GM23338 (cell line): Measurements from ENCODE around the gene CALCOCO1. TPM values are rescaled to one million over a fixed set of nuclear protein-coding genes. Genes with fewer than 3 reads are reported as not detected.
A peak's percentile ranks its signal among the peaks of the same experiment; 100 is the strongest.

Experiments
- ATAC-seq: fragments of 200-7000 bp; cut with Tn5 transposase; 3 replicates; pipeline ENCODE4 v1.9.1; 2020
- DNase-seq: peaks from one replicate; pipeline ENCODE4 v3.0.0-alpha.2; 2015; ENCODE audit warnings: low spot score
- H2AFZ ChIP-seq: fragments of 200-600 bp; sonication (generic); 2 replicates; pipeline ENCODE4 v1.8.0; 2016; ENCODE audit warnings: antibody characterized with exemption, mild to moderate bottlenecking, moderate library complexity
- H3F3A ChIP-seq: fragments of 200-600 bp; sonication (generic); replicated peaks from 2 replicates; pipeline ENCODE4 v1.8.0; 2017; ENCODE audit warnings: antibody characterized with exemption, mixed run types, low read depth
- H3K27ac ChIP-seq: fragments of 200-600 bp; sonication (generic); 2 replicates; pipeline ENCODE4 v1.6.1; 2016; ENCODE audit warnings: low read depth
- H3K27me3 ChIP-seq: fragments of 200-600 bp; sonication (generic); 2 replicates; pipeline ENCODE4 v1.8.0; 2016; ENCODE audit warnings: mild to moderate bottlenecking, mixed run types, moderate library complexity; ENCODE audit not compliant: insufficient read depth
- H3K36me3 ChIP-seq: fragments of 200-600 bp; sonication (generic); 2 replicates; pipeline ENCODE4 v1.8.0; 2016; ENCODE audit warnings: mild to moderate bottlenecking; ENCODE audit not compliant: insufficient read depth
- H3K4me1 ChIP-seq: fragments of 200-600 bp; sonication (generic); 2 replicates; pipeline ENCODE4 v1.8.0; 2016; ENCODE audit warnings: mild to moderate bottlenecking, moderate library complexity; ENCODE audit not compliant: insufficient read depth
- H3K4me2 ChIP-seq: fragments of 200-600 bp; sonication (generic); 2 replicates; pipeline ENCODE4 v1.7.1; 2017; ENCODE audit warnings: mixed run types
- H3K4me3 ChIP-seq: fragments of 200-600 bp; sonication (generic); 2 replicates; pipeline ENCODE4 v1.6.1; 2016; ENCODE audit warnings: mixed run types
- H3K79me2 ChIP-seq: fragments of 200-600 bp; sonication (generic); replicated peaks from 2 replicates; pipeline ENCODE4 v1.8.0; 2017; ENCODE audit warnings: mild to moderate bottlenecking; ENCODE audit not compliant: insufficient read depth
- H3K9me2 ChIP-seq: fragments of 200-600 bp; sonication (generic); 2 replicates; pipeline ENCODE4 v1.8.0; 2017; ENCODE audit not compliant: insufficient read depth
- H4K20me1 ChIP-seq: fragments of 200-600 bp; sonication (generic); replicated peaks from 2 replicates; pipeline ENCODE4 v1.8.0; 2017; ENCODE audit warnings: mild to moderate bottlenecking; ENCODE audit not compliant: insufficient read depth
- H3K27ac Mint-ChIP-seq: 2 replicates; pipeline ENCODE4 v1.8.0; 2020; ENCODE audit warnings: inconsistent platforms, mild to moderate bottlenecking, moderate library complexity, mixed read lengths
- H3K27me3 Mint-ChIP-seq: 3 replicates; pipeline ENCODE4 v1.8.0; 2022; ENCODE audit warnings: low read depth, mild to moderate bottlenecking, moderate library complexity, mixed read lengths, inconsistent platforms; ENCODE audit not compliant: insufficient read depth, poor library complexity
- H3K36me3 Mint-ChIP-seq: 3 replicates; pipeline ENCODE4 v1.8.0; 2021; ENCODE audit warnings: low read depth, mild to moderate bottlenecking, inconsistent platforms, moderate library complexity, mixed read lengths
- H3K4me1 Mint-ChIP-seq: 3 replicates; pipeline ENCODE4 v1.8.0; 2020; ENCODE audit warnings: mild to moderate bottlenecking, inconsistent platforms, mixed read lengths
- H3K4me3 Mint-ChIP-seq: 3 replicates; pipeline ENCODE4 v1.8.0; 2021; ENCODE audit warnings: moderate library complexity, mild to moderate bottlenecking, inconsistent platforms, mixed read lengths
- H3K9me3 Mint-ChIP-seq: 3 replicates; pipeline ENCODE4 v1.8.0; 2020; ENCODE audit warnings: moderate library complexity, mild to moderate bottlenecking, inconsistent platforms, mixed read lengths
- CREB1 ChIP-seq: fragments of 250-450 bp; sonication (Bioruptor Pico); IDR thresholded peaks from 2 replicates; pipeline ENCODE4 v1.5.0; 2020; ENCODE audit warnings: low read depth, mild to moderate bottlenecking, moderate library complexity
- CTCF ChIP-seq, 2 experiments: fragments of 200-600 bp in 1 of 2; sonication (generic) in 1 of 2; conservative IDR thresholded peaks; 2 replicates each; pipeline versions ENCODE4 v1.5.1 to v1.6.1; 2016 to 2017; ENCODE audit warnings: antibody characterized with exemption in 2 of 2, low read depth in 2 of 2, mild to moderate bottlenecking in 2 of 2, moderate library complexity in 1 of 2
- EZH2 ChIP-seq: fragments of 200-600 bp; sonication (generic); IDR thresholded peaks from one replicate; pipeline ENCODE4 v1.8.0; 2017; ENCODE audit warnings: antibody characterized with exemption, mild to moderate bottlenecking, low read depth; ENCODE audit not compliant: unreplicated experiment
- EZH2phosphoT487 ChIP-seq: fragments of 200-600 bp; sonication (generic); IDR thresholded peaks from one replicate; pipeline ENCODE4 v1.8.1; 2018; ENCODE audit warnings: antibody characterized with exemption; ENCODE audit not compliant: unreplicated experiment
- JUNB ChIP-seq: IDR thresholded peaks from one replicate; pipeline ENCODE4 v1.6.1; 2016; ENCODE audit warnings: antibody characterized with exemption; ENCODE audit not compliant: unreplicated experiment
- NANOG ChIP-seq: IDR thresholded peaks from 2 replicates; pipeline ENCODE4 v1.6.1; 2016; ENCODE audit warnings: antibody characterized with exemption, borderline replicate concordance
- POLR2AphosphoS5 ChIP-seq: IDR thresholded peaks from 2 replicates; pipeline ENCODE4 v1.6.1; 2016; ENCODE audit warnings: antibody characterized with exemption, low read depth
- ZNF114 ChIP-seq: fragments of 250-450 bp; sonication (Bioruptor Pico); IDR thresholded peaks from 2 replicates; pipeline ENCODE4 v1.5.0; 2020; ENCODE audit warnings: mild to moderate bottlenecking, moderate library complexity
- ZNF331 ChIP-seq: fragments of 250-450 bp; sonication (Bioruptor Pico); IDR thresholded peaks from 2 replicates; pipeline ENCODE4 v1.5.0; 2020; ENCODE audit warnings: low read depth, mild to moderate bottlenecking, moderate library complexity
- polyA plus RNA-seq: library from polyadenylated mRNA; unstranded; fragments of >200 nt; fragmentation: Nextera tagmentation; extraction: Ambion mirVana; gene quantifications from 2 replicates; pipeline ENCODE4 v1.2.1, GENCODE V29; 2016
- total RNA-seq: library from RNA; depleted of rRNA; stranded (reverse); fragments of >200 nt; shearing (Covaris generic); gene quantifications from 2 replicates; pipeline ENCODE4 v1.2.3, GENCODE V29; 2014
- TF ChIP-seq, protein P1 (sequence below): IDR thresholded peaks from one replicate; pipeline ENCODE4 v1.6.1; 2018; ENCODE audit warnings: antibody characterized with exemption; ENCODE audit not compliant: unreplicated experiment

CALCOCO1 gene
- total and polyA plus RNA-seq, 2 experiments from 2014 or later = 6.5 to 20.4 TPM

DNA sequence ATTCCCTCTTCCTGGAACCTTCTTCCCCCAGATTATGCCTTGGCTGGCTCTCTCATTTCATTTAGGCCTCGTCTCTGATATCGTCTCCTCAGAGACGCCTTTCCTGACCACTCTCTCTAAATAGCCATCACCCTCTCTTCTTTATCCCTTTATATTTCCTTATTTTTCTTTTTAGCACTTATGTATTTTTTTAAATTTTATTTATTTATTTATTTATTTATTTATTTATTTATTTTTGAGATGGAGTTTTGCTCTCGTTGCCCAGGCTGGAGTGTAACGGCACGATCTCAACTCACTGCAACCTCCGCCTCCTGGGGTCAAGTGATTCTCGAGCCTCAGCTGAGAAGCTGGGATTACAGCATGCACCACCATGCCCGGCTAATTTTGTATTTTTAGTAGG, 43.3 kb downstream of the CALCOCO1 start (continued):
- TF ChIP-seq, protein P1, sequence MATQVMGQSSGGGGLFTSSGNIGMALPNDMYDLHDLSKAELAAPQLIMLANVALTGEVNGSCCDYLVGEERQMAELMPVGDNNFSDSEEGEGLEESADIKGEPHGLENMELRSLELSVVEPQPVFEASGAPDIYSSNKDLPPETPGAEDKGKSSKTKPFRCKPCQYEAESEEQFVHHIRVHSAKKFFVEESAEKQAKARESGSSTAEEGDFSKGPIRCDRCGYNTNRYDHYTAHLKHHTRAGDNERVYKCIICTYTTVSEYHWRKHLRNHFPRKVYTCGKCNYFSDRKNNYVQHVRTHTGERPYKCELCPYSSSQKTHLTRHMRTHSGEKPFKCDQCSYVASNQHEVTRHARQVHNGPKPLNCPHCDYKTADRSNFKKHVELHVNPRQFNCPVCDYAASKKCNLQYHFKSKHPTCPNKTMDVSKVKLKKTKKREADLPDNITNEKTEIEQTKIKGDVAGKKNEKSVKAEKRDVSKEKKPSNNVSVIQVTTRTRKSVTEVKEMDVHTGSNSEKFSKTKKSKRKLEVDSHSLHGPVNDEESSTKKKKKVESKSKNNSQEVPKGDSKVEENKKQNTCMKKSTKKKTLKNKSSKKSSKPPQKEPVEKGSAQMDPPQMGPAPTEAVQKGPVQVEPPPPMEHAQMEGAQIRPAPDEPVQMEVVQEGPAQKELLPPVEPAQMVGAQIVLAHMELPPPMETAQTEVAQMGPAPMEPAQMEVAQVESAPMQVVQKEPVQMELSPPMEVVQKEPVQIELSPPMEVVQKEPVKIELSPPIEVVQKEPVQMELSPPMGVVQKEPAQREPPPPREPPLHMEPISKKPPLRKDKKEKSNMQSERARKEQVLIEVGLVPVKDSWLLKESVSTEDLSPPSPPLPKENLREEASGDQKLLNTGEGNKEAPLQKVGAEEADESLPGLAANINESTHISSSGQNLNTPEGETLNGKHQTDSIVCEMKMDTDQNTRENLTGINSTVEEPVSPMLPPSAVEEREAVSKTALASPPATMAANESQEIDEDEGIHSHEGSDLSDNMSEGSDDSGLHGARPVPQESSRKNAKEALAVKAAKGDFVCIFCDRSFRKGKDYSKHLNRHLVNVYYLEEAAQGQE = no peak
- no peak for TF ChIP-seq CREB1 (CRISPR knock-in tag)
- no peak for TF ChIP-seq JUNB
- TF ChIP-seq CTCF (conservative IDR thresholded peaks at IDR 0.05; ENCODE audit: low read depth in 2 of 2) = no peak

GRCh38 chr12:53683494-53683893, 43.8 kb downstream of the CALCOCO1 start:
- Mint-ChIP-seq H3K27me3 (peaks cover 7% of the 10 kb centered on the region), H3K4me3 (no peak overlapping the region), H3K4me1 (peaks cover 17% of the 10 kb centered on the region), H3K9me3 (no peaks in the 10 kb centered on the region), H3K27ac (peak overlapping the region; percentile 36; the same call in 1 of the 2 replicates), H3K36me3 (no peaks in the 10 kb centered on the region)
- DNase-seq (no peak), ATAC-seq (peak; percentile 75)
- H3K4me2 ChIP-seq = 0 out of 2 replicates have a peak overlapping the region, but pooled peaks have one; percentile 23
- no peaks in the 10 kb centered on the region for H3K36me3 ChIP-seq
- H4K20me1 ChIP-seq = no peaks in the 10 kb centered on the region
- no peaks in the 10 kb centered on the region for H3K27me3 ChIP-seq
- H3K4me3 ChIP-seq = no peak overlapping the region
- no peaks in the 10 kb centered on the region for H3K9me2 ChIP-seq
- H3K27ac ChIP-seq = no peak overlapping the region
- no peaks in the 10 kb centered on the region for H3K79me2 ChIP-seq
- no peak overlapping the region for H2AFZ ChIP-seq
- no peaks in the 10 kb centered on the region for H3F3A ChIP-seq
- H3K4me1 ChIP-seq = peaks cover 14% of the 10 kb centered on the region
- no peak for TF ChIP-seq CTCF (conservative IDR thresholded peaks at IDR 0.05; ENCODE audit: low read depth in 2 of 2)
- TF ChIP-seq EZH2 = no peak
- TF ChIP-seq ZNF114 (CRISPR knock-in tag) = no peak
- TF ChIP-seq EZH2phosphoT487 = no peak
- TF ChIP-seq POLR2AphosphoS5 = no peak
- TF ChIP-seq ZNF331 (CRISPR knock-in tag) = no peak
- TF ChIP-seq NANOG = no peak
- no peak for TF ChIP-seq JUNB
- TF ChIP-seq, protein P1 = no peak
- no peak for TF ChIP-seq CREB1 (CRISPR knock-in tag)
